HepG2 (cell line): ENCODE measurements around the gene ZFPM1. TPM values are rescaled to one million over a fixed set of nuclear protein-coding genes. Genes with fewer than 3 reads are reported as not detected.

Experiments used
- CHCHD3 ChIP-seq: sonication (generic); formaldehyde crosslinking; IDR thresholded peaks from 2 replicates; pipeline ENCODE4 v1.8.0; 2022; ENCODE audit warnings: mild to moderate bottlenecking, missing genetic modification reagents, moderate library complexity
- EEA1 ChIP-seq: sonication (generic); formaldehyde crosslinking; IDR thresholded peaks from 2 replicates; pipeline ENCODE4 v1.5.1; 2020; ENCODE audit warnings: mild to moderate bottlenecking, missing genetic modification reagents, borderline replicate concordance
- EED ChIP-seq: sonication (generic); formaldehyde crosslinking; IDR thresholded peaks from 2 replicates; pipeline ENCODE4 v1.5.0; 2020; ENCODE audit warnings: mild to moderate bottlenecking, missing genetic modification reagents
- KDM5B ChIP-seq: sonication (generic); formaldehyde crosslinking; IDR thresholded peaks from 2 replicates; pipeline ENCODE4 v1.4.0; 2020; ENCODE audit warnings: missing genetic modification reagents, mild to moderate bottlenecking, borderline replicate concordance
- MAZ ChIP-seq, 2 experiments: sonication (generic) in 1 of 2; formaldehyde crosslinking in 1 of 2; IDR thresholded peaks; 2 replicates each; pipeline versions ENCODE4 v1.5.0 to v1.6.1; 2012 to 2020; ENCODE audit warnings: low read depth in 2 of 2, mild to moderate bottlenecking in 2 of 2, borderline replicate concordance in 1 of 2, improper control_type of control experiment in 1 of 2, low read length in 1 of 2, missing genetic modification reagents in 1 of 2, moderate library complexity in 1 of 2
- RAD51 ChIP-seq: fragments of 450-650 bp; IDR thresholded peaks from 2 replicates; pipeline ENCODE4 v1.6.1; 2016; ENCODE audit warnings: borderline replicate concordance
- SATB2 ChIP-seq: sonication (generic); formaldehyde crosslinking; IDR thresholded peaks from 2 replicates; pipeline ENCODE4 v1.5.0; 2020; ENCODE audit warnings: missing genetic modification reagents
- ZBTB37 ChIP-seq: sonication (generic); formaldehyde crosslinking; IDR thresholded peaks from 2 replicates; pipeline ENCODE4 v1.4.0; 2020; ENCODE audit warnings: mild to moderate bottlenecking, missing genetic modification reagents
- ZBTB39 ChIP-seq: sonication (generic); formaldehyde crosslinking; IDR thresholded peaks from 2 replicates; pipeline ENCODE4 v1.5.0; 2020; ENCODE audit warnings: missing genetic modification reagents
- ZFP36L1 ChIP-seq: sonication (generic); formaldehyde crosslinking; IDR thresholded peaks from 2 replicates; pipeline ENCODE4 v1.8.0; 2022; ENCODE audit warnings: mild to moderate bottlenecking, missing genetic modification reagents, moderate library complexity
- ZNF512B ChIP-seq: sonication (generic); formaldehyde crosslinking; IDR thresholded peaks from 2 replicates; pipeline ENCODE4 v1.5.1; 2020; ENCODE audit warnings: missing genetic modification reagents, mild to moderate bottlenecking, borderline replicate concordance
- polyA plus RNA-seq, 8 experiments: library from polyadenylated mRNA; depleted of rRNA in 3 of 8; stranded (reverse) in 7 of 8; unstranded in 1 of 8; fragments of >200 nt; fragmentation: Illumina TruSeq in 4 of 8; extraction: Trizol in 4 of 8; gene quantifications; 2 replicates each; pipeline versions ENCODE4 v1.2.1 to v1.2.3, GENCODE V29; 2011 to 2016; ENCODE audit warnings: low read depth in 4 of 8, missing spikeins in 1 of 8, mixed read lengths in 1 of 8; ENCODE audit not compliant: insufficient read depth in 1 of 8
- total RNA-seq, 5 experiments: library from RNA; depleted of rRNA; stranded (reverse); fragments of >200 nt; fragmentation: Illumina TruSeq; extraction: Trizol; gene quantifications; 2 replicates each; pipeline ENCODE4 v1.2.3, GENCODE V29; 2016; ENCODE audit warnings: low read depth in 1 of 5
- TF ChIP-seq, protein P1 (sequence below): sonication (generic); formaldehyde crosslinking; IDR thresholded peaks from 2 replicates; pipeline ENCODE4 v1.4.0; 2020; ENCODE audit warnings: missing genetic modification reagents
- TF ChIP-seq, protein P2 (sequence below): sonication (generic); formaldehyde crosslinking; IDR thresholded peaks from 2 replicates; pipeline ENCODE4 v1.8.0; 2022; ENCODE audit warnings: mild to moderate bottlenecking, missing genetic modification reagents, moderate library complexity

The ZFPM1 gene
- total and polyA plus RNA-seq, 2 of the 13 experiments (the other 11 are each of a cell fraction or from before 2014, with no cell fraction given) = 1.3 to 3.8 TPM

DNA sequence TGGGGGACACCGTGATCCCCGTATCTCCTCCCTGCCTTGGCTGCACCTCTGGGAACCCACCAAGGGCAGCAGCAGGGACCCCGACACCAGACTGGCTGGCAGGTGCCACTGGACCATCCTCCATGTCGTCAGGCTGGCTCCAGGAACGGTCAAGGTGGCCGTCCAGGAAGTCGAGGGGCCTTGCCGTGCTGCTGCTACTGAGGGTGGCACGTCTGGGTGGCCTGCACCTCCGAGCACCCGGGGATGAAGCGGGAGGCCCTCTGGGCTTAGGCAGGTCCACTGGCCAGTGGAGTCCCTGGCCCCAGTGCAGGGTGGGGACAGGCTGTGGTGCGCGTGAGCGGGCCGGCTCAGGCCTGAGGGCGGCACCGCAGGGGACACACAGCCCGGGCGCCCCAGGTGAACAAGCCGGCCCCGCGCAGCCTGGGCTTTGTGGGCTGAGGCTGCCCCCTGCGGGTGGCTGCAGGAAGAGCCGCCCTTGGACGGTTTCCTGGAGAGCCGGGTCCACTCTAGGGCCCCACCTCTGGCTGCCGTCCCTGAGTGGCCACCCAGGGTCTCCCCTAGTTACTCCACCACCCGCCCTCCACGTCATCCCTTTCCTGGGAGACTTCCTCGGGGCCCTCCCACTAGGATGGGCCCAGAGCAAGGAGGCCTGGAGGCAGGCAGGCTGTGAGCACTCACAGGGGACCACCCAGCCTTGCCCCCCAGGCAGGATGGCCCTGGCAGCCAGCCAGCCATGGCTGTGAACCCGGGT is 74.3 kb downstream of the ZFPM1 start (continued):
- TF ChIP-seq, protein P1, sequence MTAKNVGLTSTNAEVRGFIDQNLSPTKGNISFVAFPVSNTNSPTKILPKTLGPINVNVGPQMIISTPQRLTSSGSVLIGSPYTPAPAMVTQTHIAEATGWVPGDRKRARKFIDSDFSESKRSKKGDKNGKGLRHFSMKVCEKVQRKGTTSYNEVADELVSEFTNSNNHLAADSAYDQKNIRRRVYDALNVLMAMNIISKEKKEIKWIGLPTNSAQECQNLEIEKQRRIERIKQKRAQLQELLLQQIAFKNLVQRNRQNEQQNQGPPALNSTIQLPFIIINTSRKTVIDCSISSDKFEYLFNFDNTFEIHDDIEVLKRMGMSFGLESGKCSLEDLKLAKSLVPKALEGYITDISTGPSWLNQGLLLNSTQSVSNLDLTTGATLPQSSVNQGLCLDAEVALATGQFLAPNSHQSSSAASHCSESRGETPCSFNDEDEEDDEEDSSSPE = no peak
- no peak for TF ChIP-seq CHCHD3 (CRISPR knock-in tag)
- TF ChIP-seq ZNF512B (CRISPR knock-in tag) = no peak
- TF ChIP-seq, protein P2, sequence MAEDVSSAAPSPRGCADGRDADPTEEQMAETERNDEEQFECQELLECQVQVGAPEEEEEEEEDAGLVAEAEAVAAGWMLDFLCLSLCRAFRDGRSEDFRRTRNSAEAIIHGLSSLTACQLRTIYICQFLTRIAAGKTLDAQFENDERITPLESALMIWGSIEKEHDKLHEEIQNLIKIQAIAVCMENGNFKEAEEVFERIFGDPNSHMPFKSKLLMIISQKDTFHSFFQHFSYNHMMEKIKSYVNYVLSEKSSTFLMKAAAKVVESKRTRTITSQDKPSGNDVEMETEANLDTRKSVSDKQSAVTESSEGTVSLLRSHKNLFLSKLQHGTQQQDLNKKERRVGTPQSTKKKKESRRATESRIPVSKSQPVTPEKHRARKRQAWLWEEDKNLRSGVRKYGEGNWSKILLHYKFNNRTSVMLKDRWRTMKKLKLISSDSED = no peak
- TF ChIP-seq ZBTB39 (CRISPR knock-in tag) = no peak
- TF ChIP-seq ZFP36L1 = no peak
- TF ChIP-seq EEA1 (CRISPR knock-in tag) = no peak
- TF ChIP-seq EED (CRISPR knock-in tag) = no peak
- TF ChIP-seq MAZ (IDR thresholded peaks at IDR 0.05; ENCODE audit: borderline replicate concordance, low read depth, low read length) = no peak
- TF ChIP-seq MAZ (CRISPR knock-in tag; IDR thresholded peaks at IDR 0.05; ENCODE audit: low read depth) = peak; percentile 75; the same call in 1 of the 2 replicates
- TF ChIP-seq ZBTB37 (CRISPR knock-in tag) = no peak
- 0 out of 2 replicates have a peak, but pooled peaks have one; percentile 31 for TF ChIP-seq SATB2 (CRISPR knock-in tag)
- no peak for TF ChIP-seq RAD51
- 0 out of 2 replicates have a peak, but pooled peaks have one; percentile 0 for TF ChIP-seq KDM5B (CRISPR knock-in tag)
